GM12874 (cell line): ENCODE results near the gene CRYGB.

Source experiments
- CTCF ChIP-seq: IDR thresholded peaks from 2 replicates; pipeline ENCODE4 v1.5.1; 2011; ENCODE audit warnings: low read depth, mild to moderate bottlenecking, control low read depth, low read length, moderate library complexity; ENCODE audit not compliant: insufficient read depth

CRYGB gene

DNA sequence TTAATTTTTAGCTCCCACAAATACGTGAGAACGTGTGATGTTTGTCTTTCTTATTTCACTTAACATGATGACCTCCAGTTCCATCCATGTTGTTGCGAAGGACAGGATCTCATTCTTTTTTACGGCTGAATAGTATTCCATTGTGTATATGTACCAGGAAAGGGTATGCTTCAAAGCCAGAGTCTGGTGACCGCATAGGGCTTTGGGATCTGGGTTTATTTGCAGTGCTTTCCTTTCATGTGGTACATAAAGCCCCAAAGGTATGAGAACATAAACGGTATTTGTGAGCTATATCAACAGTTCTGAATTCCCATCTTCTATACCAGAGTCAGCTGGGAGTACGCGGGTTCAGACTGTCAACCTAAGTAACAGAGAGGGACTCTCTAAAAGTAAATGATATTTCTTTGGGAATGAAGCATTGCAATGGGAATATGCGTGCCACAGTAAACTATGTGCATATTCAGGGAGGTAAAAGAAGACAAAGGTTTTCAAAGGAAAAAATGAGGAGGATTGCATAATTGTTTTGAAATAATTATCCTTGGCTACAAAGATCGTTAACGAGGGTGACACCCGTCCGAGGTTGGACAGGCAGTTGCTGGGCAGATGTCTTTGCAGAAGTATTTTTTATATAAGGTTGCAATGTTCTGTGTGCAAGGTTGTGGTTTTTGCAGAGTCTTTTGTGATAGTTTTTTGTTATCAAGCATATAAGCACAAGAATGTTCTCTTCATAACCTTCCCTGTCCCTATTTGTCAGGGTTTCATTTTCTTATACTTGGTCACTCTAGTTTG is 46.1 kb downstream of the CRYGB start:
- no peak for TF ChIP-seq CTCF

GRCh38 chr2:208098267-208098666 is 47.7 kb downstream of the CRYGB start:
- TF ChIP-seq CTCF: no peak

GRCh38 chr2:208097801-208098200 is 48.2 kb downstream of the CRYGB start:
- TF ChIP-seq CTCF: no peak

GRCh38 chr2:208097313-208097712 is 48.6 kb downstream of the CRYGB start:
- TF ChIP-seq CTCF: no peak

- no peak for TF ChIP-seq CTCF
These were observed 49.9 kb downstream of the CRYGB start for GRCh38 chr2:208096080-208096479.

- TF ChIP-seq CTCF: no peak
These were observed 52.8 kb downstream of the CRYGB start for GRCh38 chr2:208093128-208093527.
